Measurements from ENCODE around the gene MACROH2A2.

MACROH2A2 gene

DNA sequence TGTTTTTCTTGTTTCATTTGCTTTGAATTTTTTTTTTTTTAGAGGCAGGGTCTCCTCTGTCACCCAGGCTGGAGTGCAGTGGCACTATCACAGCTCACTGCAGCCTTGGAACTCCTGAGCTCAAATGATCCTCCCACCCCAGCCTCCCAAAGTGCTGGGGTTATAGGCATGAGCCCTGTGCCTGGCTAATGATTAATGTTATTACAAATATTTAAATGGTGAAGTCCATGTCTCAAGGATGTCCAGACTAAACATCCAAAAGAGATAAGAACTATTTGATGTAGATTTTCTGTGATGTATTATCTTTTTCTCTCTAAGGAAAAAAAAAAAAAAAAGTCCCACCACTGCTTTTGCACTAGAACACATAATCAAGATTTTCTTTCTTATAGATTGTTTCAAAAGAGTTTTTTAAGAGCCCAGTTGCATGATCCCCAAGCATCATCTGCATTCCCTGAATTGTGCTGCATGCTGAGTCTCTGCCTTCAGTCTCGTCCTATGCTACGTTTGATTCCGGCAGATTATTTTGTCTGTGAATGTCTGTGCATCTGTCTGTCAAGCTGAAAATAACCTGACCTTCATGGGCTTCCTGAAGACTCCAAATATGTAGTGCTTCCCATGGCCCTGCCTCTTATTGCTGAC lies 33.4 kb downstream of the MACROH2A2 start:
- Histone ChIP-seq H3K27ac (ENCODE audit: low read depth, low read length) (no peak overlapping the region), H3K9ac (ENCODE audit: low read length in 5 of 5) (no peak overlapping the region), H3K27me3 (ENCODE audit: control insufficient read depth in 5 of 5, insufficient read depth in 4 of 5, low read length in 5 of 5) (no peaks in the 10 kb centered on the region), H3K4me3 (ENCODE audit: low read depth in 1 of 5, low read length in 5 of 5) (no peak overlapping the region), H3K9me3 (ENCODE audit: control insufficient read depth in 5 of 5, low read length in 5 of 5) (no peaks in the 10 kb centered on the region), H3K4me1 (ENCODE audit: control insufficient read depth in 5 of 5, insufficient read depth in 5 of 5, low read length in 5 of 5) (peaks cover 0 to 13% (median 4%) of the 10 kb centered on the region in 5 donors), H3K36me3 (ENCODE audit: control insufficient read depth in 5 of 5, insufficient read depth in 5 of 5, low read length in 5 of 5) (peaks cover 0 to 3% (median 2%) of the 10 kb centered on the region in 5 donors)

DNA sequence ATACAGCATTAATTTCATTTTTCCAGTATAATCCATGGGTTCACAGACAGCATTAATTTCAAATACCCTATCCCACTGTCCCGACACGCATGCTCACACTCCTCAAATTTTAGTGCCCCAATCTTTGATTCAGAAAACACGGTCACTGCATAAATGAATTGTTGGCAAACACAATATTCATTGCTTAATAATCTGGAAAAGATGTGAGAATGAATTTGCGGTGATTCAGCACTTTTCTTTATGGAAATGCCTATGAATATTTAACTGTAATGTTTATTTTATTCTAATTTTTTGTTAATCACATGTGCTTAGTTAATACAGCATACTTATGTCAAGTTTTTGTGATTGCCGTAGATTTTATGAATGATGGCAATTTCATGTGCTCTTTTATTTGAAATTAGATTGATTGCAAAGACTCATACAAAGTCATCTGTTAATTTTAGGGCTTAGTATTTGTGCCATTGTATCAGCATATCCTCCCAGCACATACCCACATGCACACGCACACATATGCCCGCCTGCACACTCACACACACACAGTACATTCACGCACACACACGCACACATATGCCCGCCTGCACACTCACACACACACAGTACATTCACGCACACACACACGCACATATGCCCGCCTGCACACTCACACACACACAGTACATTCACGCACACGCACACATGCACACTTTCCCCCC lies 35.1 kb downstream of the MACROH2A2 start:
- H3K9ac ChIP-seq (ENCODE audit: low read length in 5 of 5): no peak overlapping the region
- H3K36me3 ChIP-seq (ENCODE audit: control insufficient read depth in 5 of 5, insufficient read depth in 5 of 5, low read length in 5 of 5): peaks cover 0 to 5% (median 0%) of the 10 kb centered on the region in 5 donors
- no peaks in the 10 kb centered on the region for H3K27me3 ChIP-seq (ENCODE audit: control insufficient read depth in 5 of 5, insufficient read depth in 4 of 5, low read length in 5 of 5)
- H3K4me3 ChIP-seq (ENCODE audit: low read depth in 1 of 5, low read length in 5 of 5): no peak overlapping the region
- peaks cover 0 to 13% (median 9%) of the 10 kb centered on the region in 5 donors for H3K4me1 ChIP-seq (ENCODE audit: control insufficient read depth in 5 of 5, insufficient read depth in 5 of 5, low read length in 5 of 5)
- H3K27ac ChIP-seq (ENCODE audit: low read depth, low read length): no peak overlapping the region
- no peaks in the 10 kb centered on the region for H3K9me3 ChIP-seq (ENCODE audit: control insufficient read depth in 5 of 5, low read length in 5 of 5)

DNA sequence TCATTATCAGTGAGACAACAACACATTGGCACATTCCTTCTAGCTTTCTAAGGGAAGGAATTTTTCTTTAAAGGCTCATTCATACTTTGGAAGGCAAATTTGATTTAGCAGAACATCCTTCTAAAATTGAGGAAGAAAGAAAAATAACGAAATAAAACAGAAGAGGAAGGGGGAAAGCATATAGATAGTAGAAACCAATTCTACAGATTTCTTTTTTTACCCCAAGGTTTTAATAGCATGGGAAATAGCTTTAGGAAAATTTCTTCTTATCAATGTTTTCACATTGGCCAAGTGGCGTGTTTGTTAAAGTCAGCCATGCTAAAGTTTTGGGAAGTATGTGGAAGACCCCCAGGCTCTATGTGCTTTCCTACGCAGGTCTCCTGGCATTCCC lies 35.7 kb downstream of the MACROH2A2 start:
- Histone ChIP-seq H3K27me3 (ENCODE audit: control insufficient read depth in 5 of 5, insufficient read depth in 4 of 5, low read length in 5 of 5) (no peaks in the 10 kb centered on the region), H3K36me3 (ENCODE audit: control insufficient read depth in 5 of 5, insufficient read depth in 5 of 5, low read length in 5 of 5) (peaks cover 0 to 7% (median 4%) of the 10 kb centered on the region in 5 donors), H3K4me3 (ENCODE audit: low read depth in 1 of 5, low read length in 5 of 5) (no peak overlapping the region), H3K9ac (ENCODE audit: low read length in 5 of 5) (no peak overlapping the region), H3K27ac (ENCODE audit: low read depth, low read length) (no peak overlapping the region), H3K9me3 (ENCODE audit: control insufficient read depth in 5 of 5, low read length in 5 of 5) (no peaks in the 10 kb centered on the region), H3K4me1 (ENCODE audit: control insufficient read depth in 5 of 5, insufficient read depth in 5 of 5, low read length in 5 of 5) (peaks cover 0 to 13% (median 9%) of the 10 kb centered on the region in 5 donors)

DNA sequence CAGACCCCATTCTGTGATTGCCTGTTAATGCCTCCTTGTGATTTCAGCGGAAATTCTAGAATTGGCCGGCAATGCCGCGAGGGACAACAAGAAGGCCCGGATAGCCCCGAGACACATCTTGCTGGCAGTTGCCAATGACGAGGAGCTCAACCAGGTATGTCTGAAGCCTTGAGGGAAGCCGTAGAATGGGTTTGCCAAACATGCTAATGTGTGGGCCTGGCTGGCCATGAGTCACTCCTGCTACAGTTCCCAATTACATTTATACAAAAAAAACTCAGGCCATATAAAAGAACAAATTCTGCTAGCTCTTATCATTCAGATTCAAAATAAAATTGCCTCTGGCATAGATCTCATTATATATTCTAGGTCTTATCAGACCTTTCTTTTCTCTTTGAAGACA lies 37.4 kb downstream of the MACROH2A2 start:
- Histone ChIP-seq H3K4me1 (ENCODE audit: control insufficient read depth in 5 of 5, insufficient read depth in 5 of 5, low read length in 5 of 5) (peaks cover 0 to 13% (median 9%) of the 10 kb centered on the region in 5 donors), H3K27me3 (ENCODE audit: control insufficient read depth in 5 of 5, insufficient read depth in 4 of 5, low read length in 5 of 5) (no peaks in the 10 kb centered on the region), H3K9me3 (ENCODE audit: control insufficient read depth in 5 of 5, low read length in 5 of 5) (no peaks in the 10 kb centered on the region), H3K4me3 (ENCODE audit: low read depth in 1 of 5, low read length in 5 of 5) (no peak overlapping the region), H3K36me3 (ENCODE audit: control insufficient read depth in 5 of 5, insufficient read depth in 5 of 5, low read length in 5 of 5) (peaks cover 3 to 17% (median 5%) of the 10 kb centered on the region in 5 donors), H3K27ac (ENCODE audit: low read depth, low read length) (no peak overlapping the region), H3K9ac (ENCODE audit: low read length in 5 of 5) (no peak overlapping the region)

DNA sequence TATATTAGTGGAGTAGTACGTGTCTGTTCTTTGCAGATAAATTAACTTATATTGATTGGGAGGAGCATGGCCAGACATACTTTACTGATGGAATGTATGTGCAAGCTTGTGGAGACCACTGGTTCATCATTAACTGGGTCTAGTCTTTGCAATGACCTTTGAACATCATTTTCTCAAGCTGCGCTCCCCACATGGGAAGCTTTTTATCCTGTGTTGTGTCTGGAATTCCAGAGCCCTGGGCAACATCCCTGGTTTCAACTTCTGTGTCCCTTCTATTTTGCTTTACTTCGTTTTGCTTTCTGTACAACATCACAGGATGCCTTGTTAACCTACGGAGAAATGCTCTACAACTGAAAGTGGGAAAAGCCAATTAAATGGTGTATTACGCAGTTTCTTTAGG lies 38.3 kb downstream of the MACROH2A2 start:
- Histone ChIP-seq H3K9me3 (ENCODE audit: control insufficient read depth in 5 of 5, low read length in 5 of 5) (no peaks in the 10 kb centered on the region), H3K4me1 (ENCODE audit: control insufficient read depth in 5 of 5, insufficient read depth in 5 of 5, low read length in 5 of 5) (peaks cover 0 to 9% (median 7%) of the 10 kb centered on the region in 5 donors), H3K9ac (ENCODE audit: low read length in 5 of 5) (no peak overlapping the region), H3K4me3 (ENCODE audit: low read depth in 1 of 5, low read length in 5 of 5) (no peak overlapping the region), H3K27ac (ENCODE audit: low read depth, low read length) (no peak overlapping the region), H3K36me3 (ENCODE audit: control insufficient read depth in 5 of 5, insufficient read depth in 5 of 5, low read length in 5 of 5) (peaks cover 3 to 17% (median 5%) of the 10 kb centered on the region in 5 donors), H3K27me3 (ENCODE audit: control insufficient read depth in 5 of 5, insufficient read depth in 4 of 5, low read length in 5 of 5) (no peaks in the 10 kb centered on the region)

DNA sequence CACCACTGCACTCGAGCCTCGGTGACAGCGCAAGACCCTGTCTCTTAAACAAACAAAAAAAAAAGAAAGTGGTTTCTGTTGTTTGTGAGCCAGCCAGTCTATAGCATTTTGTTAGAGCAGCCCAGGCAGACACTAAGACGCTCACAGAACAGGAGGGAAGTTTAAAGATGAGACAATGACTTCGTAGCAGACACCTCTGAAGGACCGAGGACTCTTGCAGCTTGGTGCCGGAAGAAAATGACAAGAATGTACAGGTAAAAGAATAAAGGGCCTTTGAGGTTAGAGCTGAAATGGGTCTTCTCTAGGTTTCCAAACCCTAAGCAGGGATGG lies 39.7 kb downstream of the MACROH2A2 start:
- no peak overlapping the region for H3K27ac ChIP-seq (ENCODE audit: low read depth, low read length)
- H3K27me3 ChIP-seq (ENCODE audit: control insufficient read depth in 5 of 5, insufficient read depth in 4 of 5, low read length in 5 of 5): no peaks in the 10 kb centered on the region
- peaks cover 0 to 11% (median 8%) of the 10 kb centered on the region in 5 donors for H3K4me1 ChIP-seq (ENCODE audit: control insufficient read depth in 5 of 5, insufficient read depth in 5 of 5, low read length in 5 of 5)
- H3K36me3 ChIP-seq (ENCODE audit: control insufficient read depth in 5 of 5, insufficient read depth in 5 of 5, low read length in 5 of 5): peaks cover 3 to 21% (median 5%) of the 10 kb centered on the region in 5 donors
- H3K9ac ChIP-seq (ENCODE audit: low read length in 5 of 5): no peak overlapping the region
- H3K9me3 ChIP-seq (ENCODE audit: control insufficient read depth in 5 of 5, low read length in 5 of 5): no peaks in the 10 kb centered on the region
- H3K4me3 ChIP-seq (ENCODE audit: low read depth in 1 of 5, low read length in 5 of 5): no peak overlapping the region

DNA sequence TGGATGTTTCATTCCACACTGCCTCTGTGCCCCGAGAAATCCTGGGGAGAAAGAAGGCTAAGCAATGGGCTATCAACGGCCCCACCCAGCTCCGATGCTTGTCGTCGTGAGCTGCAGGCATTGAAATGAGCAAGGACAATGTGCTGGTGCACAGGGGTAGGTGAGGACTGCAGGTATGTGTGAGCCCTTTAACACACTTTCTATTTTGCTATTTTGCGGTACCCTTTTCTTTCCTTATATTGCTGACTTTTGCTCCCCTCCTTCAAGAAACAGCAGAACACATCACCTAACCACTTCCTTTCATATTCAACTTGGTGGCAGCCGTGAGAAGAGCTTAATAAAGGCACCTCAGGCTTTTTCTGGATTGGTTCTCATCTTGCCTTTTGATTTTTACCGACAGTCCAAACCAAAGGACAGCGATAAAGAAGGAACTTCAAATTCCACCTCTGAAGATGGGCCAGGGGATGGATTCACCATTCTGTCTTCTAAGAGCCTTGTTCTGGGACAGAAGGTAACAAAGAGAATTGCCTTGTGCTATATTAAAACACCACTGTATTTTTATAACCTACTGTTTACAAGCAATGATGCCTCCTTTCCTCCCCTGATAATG lies 40.8 kb downstream of the MACROH2A2 start:
- Histone ChIP-seq H3K9me3 (ENCODE audit: control insufficient read depth in 5 of 5, low read length in 5 of 5) (no peaks in the 10 kb centered on the region), H3K36me3 (ENCODE audit: control insufficient read depth in 5 of 5, insufficient read depth in 5 of 5, low read length in 5 of 5) (peaks cover 3 to 21% (median 6%) of the 10 kb centered on the region in 5 donors), H3K27ac (ENCODE audit: low read depth, low read length) (no peak overlapping the region), H3K9ac (ENCODE audit: low read length in 5 of 5) (no peak overlapping the region), H3K4me3 (ENCODE audit: low read depth in 1 of 5, low read length in 5 of 5) (no peak overlapping the region), H3K4me1 (ENCODE audit: control insufficient read depth in 5 of 5, insufficient read depth in 5 of 5, low read length in 5 of 5) (peaks cover 0 to 5% (median 3%) of the 10 kb centered on the region in 5 donors), H3K27me3 (ENCODE audit: control insufficient read depth in 5 of 5, insufficient read depth in 4 of 5, low read length in 5 of 5) (no peaks in the 10 kb centered on the region)

DNA sequence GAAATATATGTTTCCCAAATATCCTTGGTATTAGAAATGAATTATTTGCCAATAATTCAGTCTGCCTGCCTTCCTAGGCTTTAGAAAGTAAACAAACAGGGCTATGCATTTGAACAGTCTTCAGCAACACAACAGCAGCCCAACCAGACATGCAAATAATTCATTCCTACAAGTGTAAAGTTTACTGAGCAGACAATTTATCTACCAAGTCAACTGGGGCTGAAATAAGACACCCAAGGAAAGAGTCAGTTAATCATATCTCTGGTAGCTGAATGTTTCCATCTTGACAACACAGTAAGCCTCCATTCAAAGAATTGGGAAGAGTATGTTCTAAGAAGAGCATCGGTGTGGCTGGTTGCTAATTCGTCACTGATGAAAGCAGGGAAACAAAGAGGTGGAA lies 41.6 kb downstream of the MACROH2A2 start:
- no peak overlapping the region for H3K4me3 ChIP-seq (ENCODE audit: low read depth in 1 of 5, low read length in 5 of 5)
- no peak overlapping the region for H3K27ac ChIP-seq (ENCODE audit: low read depth, low read length)
- H3K36me3 ChIP-seq (ENCODE audit: control insufficient read depth in 5 of 5, insufficient read depth in 5 of 5, low read length in 5 of 5): peaks cover 4 to 29% (median 14%) of the 10 kb centered on the region in 5 donors
- H3K9me3 ChIP-seq (ENCODE audit: control insufficient read depth in 5 of 5, low read length in 5 of 5): no peaks in the 10 kb centered on the region
- no peaks in the 10 kb centered on the region for H3K27me3 ChIP-seq (ENCODE audit: control insufficient read depth in 5 of 5, insufficient read depth in 4 of 5, low read length in 5 of 5)
- H3K4me1 ChIP-seq (ENCODE audit: control insufficient read depth in 5 of 5, insufficient read depth in 5 of 5, low read length in 5 of 5): peaks cover 0 to 5% (median 3%) of the 10 kb centered on the region in 5 donors
- H3K9ac ChIP-seq (ENCODE audit: low read length in 5 of 5): peak overlapping the region in 1 of 5 donors; percentile 48

DNA sequence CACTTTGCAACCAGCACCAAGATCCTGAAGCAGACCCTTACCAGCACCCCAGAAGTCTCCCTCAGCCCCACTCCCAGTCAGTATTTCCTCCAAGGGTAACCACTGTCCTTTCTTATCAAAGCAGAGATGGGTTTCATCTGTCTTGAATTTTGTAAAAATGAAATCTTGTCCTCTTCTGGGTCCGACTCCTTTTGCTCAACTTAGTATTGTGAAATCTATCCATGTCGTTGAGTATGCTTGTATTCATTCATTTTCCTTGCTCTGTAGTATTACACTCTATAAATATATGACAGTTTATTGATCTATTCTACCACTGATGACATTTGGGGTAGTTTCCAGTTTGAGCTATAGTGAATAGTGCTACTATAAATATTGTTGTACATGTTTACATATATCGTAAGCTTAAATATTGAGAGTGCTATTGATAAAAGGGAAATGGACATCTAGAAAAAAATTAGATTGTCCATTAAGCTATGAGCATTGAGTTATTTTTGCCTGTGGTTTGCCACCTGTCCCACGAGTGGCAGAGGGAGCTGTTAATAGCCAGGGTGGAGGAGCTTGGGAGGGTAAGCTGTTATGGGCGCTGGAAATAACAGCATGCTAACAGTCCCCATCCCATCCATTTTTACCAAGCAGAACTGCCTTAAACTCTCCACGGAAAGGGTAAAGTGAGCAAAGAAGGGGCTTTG lies 43.5 kb downstream of the MACROH2A2 start:
- H3K36me3 ChIP-seq (ENCODE audit: control insufficient read depth in 5 of 5, insufficient read depth in 5 of 5, low read length in 5 of 5): peaks cover 4 to 41% (median 17%) of the 10 kb centered on the region in 5 donors

More for the DNA sequence above, 43.5 kb downstream of the MACROH2A2 start:
- Histone ChIP-seq H3K4me3 (ENCODE audit: low read depth in 1 of 5, low read length in 5 of 5) (no peak overlapping the region), H3K27ac (ENCODE audit: low read depth, low read length) (no peak overlapping the region), H3K9me3 (ENCODE audit: control insufficient read depth in 5 of 5, low read length in 5 of 5) (no peaks in the 10 kb centered on the region), H3K4me1 (ENCODE audit: control insufficient read depth in 5 of 5, insufficient read depth in 5 of 5, low read length in 5 of 5) (peaks cover 0 to 5% (median 3%) of the 10 kb centered on the region in 5 donors), H3K9ac (ENCODE audit: low read length in 5 of 5) (no peak overlapping the region), H3K27me3 (ENCODE audit: control insufficient read depth in 5 of 5, insufficient read depth in 4 of 5, low read length in 5 of 5) (no peaks in the 10 kb centered on the region)

All from subcutaneous abdominal adipose tissue (tissue), 5 donors.